ENCODE results near the gene GFI1. TPM values are rescaled to one million over a fixed set of nuclear protein-coding genes. Genes with fewer than 3 reads are reported as not detected.

The GFI1 gene
- total and polyA plus RNA-seq, 2 of the 8 experiments (the other 6 are each of a cell fraction or from before 2014, with no cell fraction given), result 0.08 to 0.17 TPM

GRCh38 chr1:92461364-92462097, 25.2 kb downstream of the GFI1 start:
- Histone ChIP-seq H3K23me2 (ENCODE audit: low read depth, low read length) (no peaks in the 10 kb centered on the region), H3K9ac (replicated peaks in 1 of 4; ENCODE audit: extremely low read depth in 1 of 4, low read depth in 3 of 4, low read length in 3 of 4) (no peak overlapping the region), H2BK15ac (ENCODE audit: low read length) (no peak overlapping the region), H3K4ac (replicated peaks; ENCODE audit: insufficient read length, low read depth, low read length) (no peak overlapping the region), H3K14ac (ENCODE audit: insufficient read length) (no peak overlapping the region), H3K4me2 (ENCODE audit: insufficient read depth in 1 of 2, low read depth in 2 of 2, low read length in 2 of 2) (no peak overlapping the region), H4K91ac (replicated peaks; ENCODE audit: insufficient read length, low read length) (no peak overlapping the region), H4K5ac (ENCODE audit: insufficient read length, low read depth, low read length) (no peak overlapping the region), H3K79me2 (ENCODE audit: control insufficient read depth in 1 of 2, insufficient read depth in 2 of 2, low read length in 2 of 2) (no peaks in the 10 kb centered on the region), H2AK5ac (ENCODE audit: low read depth, low read length) (no peak overlapping the region), H3K4me3 (ENCODE audit: extremely low read depth in 1 of 4, insufficient read depth in 2 of 4, low read depth in 3 of 4, low read length in 4 of 4) (no peak overlapping the region), H2BK120ac (replicated peaks; ENCODE audit: low read depth, low read length) (no peak overlapping the region), H4K20me1 (replicated peaks in 1 of 2; ENCODE audit: control insufficient read depth in 1 of 2, insufficient read depth in 2 of 2, low read length in 2 of 2) (no peaks in the 10 kb centered on the region), H3K27me3 (replicated peaks in 1 of 4; ENCODE audit: control insufficient read depth in 3 of 4, extremely low read depth in 1 of 4, insufficient read depth in 3 of 4, low read length in 3 of 4) (no peaks in the 10 kb centered on the region), H2BK5ac (ENCODE audit: low read depth, low read length) (no peak overlapping the region), H3K56ac (replicated peaks; ENCODE audit: insufficient read length, low read depth, low read length) (no peak overlapping the region), H2AFZ (ENCODE audit: low read length) (no peak overlapping the region), H2BK20ac (ENCODE audit: low read length) (no peak overlapping the region), H4K8ac (ENCODE audit: extremely low read depth, insufficient read depth, low read length) (no peak overlapping the region), H3K36me3 (ENCODE audit: control insufficient read depth in 2 of 4, insufficient read depth in 4 of 4, low read length in 3 of 4) (no peaks in the 10 kb centered on the region), H3K23ac (ENCODE audit: insufficient read length) (no peak overlapping the region), H3K4me1 (replicated peaks in 1 of 4; ENCODE audit: control insufficient read depth in 3 of 4, insufficient read depth in 4 of 4, low read length in 3 of 4) (no peaks in the 10 kb centered on the region), H3K18ac (ENCODE audit: extremely low read depth, low read length) (no peak overlapping the region), H3K9me3 (ENCODE audit: insufficient read depth in 2 of 2, low read depth in 1 of 2, low read length in 1 of 2) (no peaks in the 10 kb centered on the region), H2BK12ac (ENCODE audit: low read depth, low read length) (no peak overlapping the region), H3K27ac (ENCODE audit: low read depth, low read length) (no peak overlapping the region), H3K79me1 (ENCODE audit: low read depth, low read length) (no peaks in the 10 kb centered on the region)
- ChIA-PET CTCF (ENCODE audit: partially characterized antibody) (interaction anchor here (0.6 to 1.8 kb wide), 2 partner anchors 24 to 1199 kb away, joined by 3 to 5 read pairs; no protein-coding TSS in a partner anchor), POLR2A (ENCODE audit: partially characterized antibody) (no interaction called here)
- DNase-seq (ENCODE audit: low read depth in 1 of 2, low spot score in 2 of 2) (no peak), FAIRE-seq (no peak)
- TF ChIP-seq POU5F1 (IDR thresholded peaks at IDR 0.05; ENCODE audit: low read depth, low read length) (no peak), SUZ12 (IDR thresholded peaks at IDR 0.05; ENCODE audit: low read length) (no peak)
- 85% methylated on average over 5 of the region's 5 CpGs; no CpG with 5 or more reads in 1 of the 2 experiments for WGBS, 2 experiments (ENCODE audit: extremely low coverage in 1 of 2, insufficient coverage in 1 of 2, insufficient read length in 1 of 2, insufficient replicate concordance in 2 of 2, low coverage in 1 of 2, low lambda C conversion rate in 2 of 2, missing lambda C conversion rate in 1 of 2)

Measured in H1 (cell line).